Peyer's patch (tissue), 4 donors: ENCODE results near the gene DPP4. TPM values are rescaled to one million over a fixed set of nuclear protein-coding genes. Genes with fewer than 3 reads are reported as not detected.
A peak's percentile ranks its signal among the peaks of the same experiment; 100 is the strongest.

Source experiments
- DNase-seq, 3 donors: peaks; one replicate each; pipeline ENCODE4 v3.0.0-alpha.2; 2017 to 2019
- H3K27ac ChIP-seq, 4 donors: fragments of 200-600 bp; sonication (generic); one replicate each; pipeline ENCODE4 v1.5.1; 2016 to 2019
- H3K27me3 ChIP-seq, 2 donors: fragments of 200-600 bp; sonication (generic); one replicate each; pipeline ENCODE4 v1.5.1; 2019
- H3K36me3 ChIP-seq, 3 donors: fragments of 200-600 bp; sonication (generic); one replicate each; pipeline ENCODE4 v1.5.1; 2016 to 2019
- H3K4me1 ChIP-seq, 4 donors: fragments of 200-600 bp; sonication (generic); one replicate each; pipeline ENCODE4 v1.5.1; 2016 to 2019
- H3K4me3 ChIP-seq, 4 donors: fragments of 200-600 bp; sonication (generic); 1 replicate in 3 of 4; 2 replicates in 1 of 4; pipeline ENCODE4 v1.5.1; 2016 to 2019; ENCODE audit warnings: mild to moderate bottlenecking in 1 of 4
- H3K9me3 ChIP-seq, 4 donors: fragments of 200-600 bp; sonication (generic); one replicate each; pipeline ENCODE4 v1.5.1; 2016 to 2019; ENCODE audit warnings: mild to moderate bottlenecking in 1 of 4
- CTCF ChIP-seq, 6 experiments: fragments of 450-650 bp in 4 of 6; fragments of 200-600 bp in 2 of 6; sonication (generic) in 1 of 6; IDR thresholded peaks; one replicate each; pipeline ENCODE4 v1.5.1; 2017 to 2019; ENCODE audit warnings: antibody characterized with exemption in 6 of 6, mild to moderate bottlenecking in 3 of 6, moderate library complexity in 1 of 6
- POLR2A ChIP-seq, 2 donors: fragments of 450-650 bp; IDR thresholded peaks; one replicate each; pipeline ENCODE4 v1.5.1; 2017; ENCODE audit warnings: antibody characterized with exemption in 2 of 2, mild to moderate bottlenecking in 2 of 2, moderate library complexity in 2 of 2
- total RNA-seq, 4 donors: library from RNA; depleted of rRNA; stranded (reverse); fragments of >200 nt; gene quantifications; one replicate each; pipeline ENCODE4 v1.1.0, GENCODE V29; 2016

Gene DPP4
- total RNA-seq, 4 donors from 2014 or later: 17.3 to 447 (median 178) TPM

DNA sequence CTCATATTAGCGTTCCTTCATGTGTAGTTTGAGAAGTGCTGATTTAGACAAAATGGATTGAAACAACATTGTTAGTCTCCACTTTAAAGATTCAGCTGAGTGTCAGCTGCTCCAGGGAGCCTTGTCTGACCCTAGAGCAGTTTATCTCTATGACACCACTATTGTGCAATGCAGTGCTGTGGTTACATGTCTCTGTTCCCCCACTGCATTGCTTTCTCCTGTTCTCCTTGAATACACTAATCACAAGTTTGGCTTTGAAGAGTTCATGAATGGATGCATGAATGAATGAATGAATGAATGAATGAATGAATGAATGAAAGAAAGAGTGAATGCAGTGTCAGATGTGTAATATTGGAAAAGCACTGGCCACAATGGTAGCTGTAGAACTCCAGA is 39.8 kb upstream of the DPP4 start:
- no peaks in the 10 kb centered on the region for H3K27me3 ChIP-seq
- peak overlapping the region in 1 of 4 donors; percentile 0 for H3K27ac ChIP-seq
- DNase-seq: no peak
- no peak for TF ChIP-seq CTCF (IDR thresholded peaks at IDR 0.05)
- no peak for TF ChIP-seq POLR2A (IDR thresholded peaks at IDR 0.05)
- no peaks in the 10 kb centered on the region for H3K9me3 ChIP-seq
- no peaks in the 10 kb centered on the region for H3K36me3 ChIP-seq
- peaks cover 0 to 7% (median 0%) of the 10 kb centered on the region in 4 donors for H3K4me1 ChIP-seq
- no peak overlapping the region for H3K4me3 ChIP-seq

GRCh38 chr2:162113088-162113775 is 39.2 kb upstream of the DPP4 start:
- no peaks in the 10 kb centered on the region for H3K36me3 ChIP-seq
- TF ChIP-seq POLR2A (IDR thresholded peaks at IDR 0.05) (no peak), CTCF (IDR thresholded peaks at IDR 0.05) (no peak)

GRCh38 chr2:162111958-162112850 is 38.2 kb upstream of the DPP4 start:
- Histone ChIP-seq H3K9me3 (no peaks in the 10 kb centered on the region), H3K36me3 (no peaks in the 10 kb centered on the region), H3K4me1 (no peaks in the 10 kb centered on the region), H3K27ac (no peak overlapping the region), H3K27me3 (no peaks in the 10 kb centered on the region), H3K4me3 (no peak overlapping the region)
- no peak for DNase-seq
- TF ChIP-seq POLR2A (IDR thresholded peaks at IDR 0.05): no peak
- no peak for TF ChIP-seq CTCF (IDR thresholded peaks at IDR 0.05)

More at GRCh38 chr2:162113088-162113775, 39.2 kb upstream of the DPP4 start:
- H3K4me1 ChIP-seq: peaks cover 0 to 2% (median 0%) of the 10 kb centered on the region in 4 donors
- H3K27ac ChIP-seq: no peak overlapping the region
- no peak overlapping the region for H3K4me3 ChIP-seq
- no peak for DNase-seq
- H3K27me3 ChIP-seq: no peaks in the 10 kb centered on the region
- H3K9me3 ChIP-seq: no peaks in the 10 kb centered on the region

DNA sequence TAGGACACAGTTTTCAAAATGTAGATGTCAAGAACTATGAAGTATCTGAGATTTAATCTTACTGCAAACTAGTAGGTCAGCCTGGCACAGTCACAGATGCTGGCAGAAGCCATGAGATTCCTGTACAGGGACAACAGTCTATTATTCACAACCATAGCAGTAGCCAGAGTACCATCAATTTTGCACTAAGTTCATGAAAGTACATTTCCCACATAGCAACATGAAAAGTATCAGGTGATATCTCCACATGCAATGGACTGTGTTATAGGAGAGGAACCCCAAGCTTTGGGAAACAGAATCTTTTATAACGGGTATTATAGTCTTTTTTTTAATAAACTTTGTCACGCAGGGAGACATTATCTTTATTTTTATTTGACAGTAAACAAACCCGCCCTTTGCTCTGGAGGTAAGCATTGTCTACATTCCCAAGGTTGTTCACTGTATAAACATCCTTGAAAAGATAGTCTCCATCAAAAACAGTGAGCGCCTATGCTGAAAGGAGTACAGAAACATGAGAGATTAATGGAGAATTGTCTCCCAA is 33.4 kb upstream of the DPP4 start:
- Histone ChIP-seq H3K27ac (no peak overlapping the region), H3K4me3 (no peak overlapping the region), H3K9me3 (no peaks in the 10 kb centered on the region), H3K27me3 (no peaks in the 10 kb centered on the region), H3K36me3 (no peaks in the 10 kb centered on the region), H3K4me1 (no peaks in the 10 kb centered on the region)
- TF ChIP-seq CTCF (IDR thresholded peaks at IDR 0.05) (no peak), POLR2A (IDR thresholded peaks at IDR 0.05) (no peak)
- DNase-seq: no peak

DNA sequence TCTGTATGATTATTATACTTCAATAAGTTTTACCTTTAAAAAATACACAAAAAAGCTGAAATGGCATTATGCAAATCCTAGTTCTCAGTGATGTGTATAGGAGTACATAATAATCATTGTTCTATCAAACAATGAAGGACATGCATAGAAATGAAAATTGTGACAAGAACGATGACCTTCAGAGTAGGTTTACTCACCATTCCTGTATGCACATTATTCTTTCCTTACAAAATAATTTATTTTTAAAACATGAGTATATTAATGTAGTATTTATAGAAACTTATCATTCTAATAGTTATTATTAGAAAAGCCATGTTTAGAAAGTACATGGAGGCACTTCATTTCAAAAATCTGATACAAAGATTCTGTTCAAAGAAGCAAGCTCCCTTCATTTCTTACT is 32.7 kb upstream of the DPP4 start:
- no peak for DNase-seq
- no peaks in the 10 kb centered on the region for H3K4me1 ChIP-seq
- H3K27me3 ChIP-seq: no peaks in the 10 kb centered on the region
- no peaks in the 10 kb centered on the region for H3K36me3 ChIP-seq
- H3K4me3 ChIP-seq: no peak overlapping the region
- H3K27ac ChIP-seq: no peak overlapping the region
- TF ChIP-seq POLR2A (IDR thresholded peaks at IDR 0.05) (no peak), CTCF (IDR thresholded peaks at IDR 0.05) (no peak)
- H3K9me3 ChIP-seq: no peaks in the 10 kb centered on the region
